Astrocyte of the spinal cord (primary cell): ENCODE measurements around the gene MAPK13.

Experiments used
- DNase-seq: peaks from one replicate; pipeline ENCODE4 v3.0.0; 2011; ENCODE audit warnings: low read depth, low spot score
- H3K4me3 ChIP-seq: 2 replicates; pipeline ENCODE4 v1.5.1; 2011; ENCODE audit warnings: low read depth, mild to moderate bottlenecking, low read length, moderate library complexity
- in situ Hi-C: cut with HindIII; loops from 2 replicates; pipeline ENCODE4 v1.10.0; 2017; ENCODE audit warnings: low sequenced_read_pairs
- TF ChIP-seq, protein P1 (sequence below): IDR thresholded peaks from 2 replicates; pipeline ENCODE4 v1.5.1; 2012; ENCODE audit warnings: low read depth, mild to moderate bottlenecking, low read length, inconsistent platforms

MAPK13 gene

DNA sequence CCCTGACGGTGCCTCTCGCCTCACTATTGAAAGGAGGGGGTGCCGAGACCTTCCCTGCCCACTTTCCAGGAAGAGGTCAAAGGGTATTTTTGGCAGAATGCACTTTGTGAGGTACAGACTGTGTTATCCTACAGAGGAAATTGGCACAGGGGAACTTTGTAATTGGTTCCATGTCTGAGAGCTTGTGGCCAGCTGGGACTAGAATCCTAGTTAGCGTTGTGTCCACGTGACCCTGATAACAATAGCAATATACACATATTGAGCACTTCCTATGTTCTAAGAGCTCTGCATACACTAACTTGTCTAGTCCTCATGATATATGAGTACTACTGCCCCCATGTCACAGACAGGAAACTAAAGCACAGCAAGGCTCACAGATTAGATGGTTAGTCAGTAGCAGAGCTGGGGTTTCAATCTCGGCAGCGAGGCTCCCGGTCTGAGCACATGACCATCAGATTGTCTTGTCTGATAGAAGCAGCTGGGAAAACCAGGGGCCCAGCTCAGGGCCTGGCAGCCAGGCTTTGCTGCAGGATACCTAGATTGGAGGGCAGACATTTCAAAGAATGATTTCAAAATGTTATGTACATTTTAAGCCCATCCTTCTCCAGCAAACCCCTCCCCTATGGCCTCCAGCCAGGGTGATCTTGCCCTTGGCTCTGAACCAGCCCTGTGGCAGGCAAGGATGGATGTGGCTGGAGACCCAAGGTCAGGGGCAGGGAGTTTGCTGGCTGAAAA, 1.4 kb downstream of the MAPK13 start:
- DNase-seq: peak; percentile 41
- TF ChIP-seq, protein P1, sequence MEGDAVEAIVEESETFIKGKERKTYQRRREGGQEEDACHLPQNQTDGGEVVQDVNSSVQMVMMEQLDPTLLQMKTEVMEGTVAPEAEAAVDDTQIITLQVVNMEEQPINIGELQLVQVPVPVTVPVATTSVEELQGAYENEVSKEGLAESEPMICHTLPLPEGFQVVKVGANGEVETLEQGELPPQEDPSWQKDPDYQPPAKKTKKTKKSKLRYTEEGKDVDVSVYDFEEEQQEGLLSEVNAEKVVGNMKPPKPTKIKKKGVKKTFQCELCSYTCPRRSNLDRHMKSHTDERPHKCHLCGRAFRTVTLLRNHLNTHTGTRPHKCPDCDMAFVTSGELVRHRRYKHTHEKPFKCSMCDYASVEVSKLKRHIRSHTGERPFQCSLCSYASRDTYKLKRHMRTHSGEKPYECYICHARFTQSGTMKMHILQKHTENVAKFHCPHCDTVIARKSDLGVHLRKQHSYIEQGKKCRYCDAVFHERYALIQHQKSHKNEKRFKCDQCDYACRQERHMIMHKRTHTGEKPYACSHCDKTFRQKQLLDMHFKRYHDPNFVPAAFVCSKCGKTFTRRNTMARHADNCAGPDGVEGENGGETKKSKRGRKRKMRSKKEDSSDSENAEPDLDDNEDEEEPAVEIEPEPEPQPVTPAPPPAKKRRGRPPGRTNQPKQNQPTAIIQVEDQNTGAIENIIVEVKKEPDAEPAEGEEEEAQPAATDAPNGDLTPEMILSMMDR: no peak
- in situ Hi-C loops: no loop called here
- H3K4me3 ChIP-seq: no peak overlapping the region

DNA sequence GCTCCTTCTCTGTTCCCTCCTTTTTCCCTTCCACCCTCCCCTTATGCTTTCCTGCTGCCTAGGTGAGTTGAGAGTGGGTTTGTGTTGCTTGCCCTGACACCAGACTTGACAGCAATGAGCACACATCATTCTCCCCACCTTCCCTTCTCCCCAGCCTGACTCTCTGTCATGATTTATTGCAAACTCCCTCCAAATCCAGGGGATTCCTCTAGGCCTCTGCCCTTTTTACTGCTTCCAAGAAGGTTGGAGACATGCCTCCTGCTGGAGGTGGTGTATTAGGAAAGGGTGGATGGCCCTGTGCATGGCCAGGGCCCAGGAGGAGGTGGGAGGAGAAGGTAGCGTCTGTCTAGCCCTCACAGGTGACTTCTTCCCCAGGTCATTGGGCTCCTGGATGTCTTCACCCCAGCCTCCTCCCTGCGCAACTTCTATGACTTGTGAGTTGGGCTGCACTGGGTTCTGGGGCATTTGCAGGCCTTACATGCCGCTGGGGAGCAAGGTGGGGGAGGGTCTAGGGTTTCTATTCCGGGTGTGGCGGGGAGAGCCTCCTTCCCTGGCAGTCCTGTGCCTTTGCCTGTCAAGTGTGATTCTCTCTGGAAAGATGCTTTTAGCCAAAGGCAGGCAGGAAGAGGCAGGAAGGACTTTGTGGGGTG, 2.1 kb downstream of the MAPK13 start:
- no peak for DNase-seq
- TF ChIP-seq, protein P1: no peak
- H3K4me3 ChIP-seq: no peak overlapping the region
- in situ Hi-C loops: no loop called here

DNA sequence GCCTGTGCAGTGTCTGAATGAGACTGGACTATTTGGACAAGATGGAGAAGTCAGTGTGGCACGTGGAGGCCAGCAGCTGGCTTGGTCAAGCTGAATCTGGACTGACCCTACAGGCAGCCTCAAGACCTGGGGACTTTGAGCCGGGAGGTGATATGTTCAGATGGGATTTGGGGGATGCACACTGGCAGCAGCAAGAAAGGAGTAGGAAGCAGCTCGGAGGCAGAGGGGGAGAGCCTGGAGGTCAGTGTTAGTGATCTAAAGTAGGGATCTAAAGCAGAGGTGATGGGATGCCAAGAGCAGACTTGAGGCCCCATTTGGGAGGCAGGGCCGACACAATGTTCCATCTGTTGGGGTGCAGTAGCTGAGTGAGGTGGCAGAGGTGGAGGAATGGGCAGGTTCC, 2.8 kb downstream of the MAPK13 start:
- no peak for DNase-seq
- in situ Hi-C loops: no loop called here
- H3K4me3 ChIP-seq: no peak overlapping the region
- TF ChIP-seq, protein P1: no peak

DNA sequence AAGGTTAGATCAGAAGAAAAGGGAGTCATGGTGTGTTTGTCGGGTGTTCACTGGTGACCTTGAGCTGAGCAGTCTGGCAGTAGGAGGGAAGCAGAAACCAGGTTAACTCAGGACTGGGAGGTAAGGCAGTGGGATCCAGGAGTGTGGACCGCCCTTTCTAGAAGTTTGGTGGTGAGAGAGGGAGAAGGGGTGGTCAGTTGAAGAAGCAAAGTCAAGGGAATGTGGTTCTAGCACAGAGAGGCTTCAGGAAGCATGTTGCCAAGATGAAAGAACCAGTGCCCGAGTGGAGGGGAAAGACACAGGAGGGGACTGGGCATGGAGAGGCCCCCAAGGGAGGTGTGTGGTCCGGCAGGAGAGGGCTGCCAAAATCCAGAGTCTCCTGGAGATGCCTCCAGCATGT, 3.6 kb downstream of the MAPK13 start:
- in situ Hi-C loops: no loop called here
- no peak for DNase-seq
- TF ChIP-seq, protein P1: no peak
- no peak overlapping the region for H3K4me3 ChIP-seq

DNA sequence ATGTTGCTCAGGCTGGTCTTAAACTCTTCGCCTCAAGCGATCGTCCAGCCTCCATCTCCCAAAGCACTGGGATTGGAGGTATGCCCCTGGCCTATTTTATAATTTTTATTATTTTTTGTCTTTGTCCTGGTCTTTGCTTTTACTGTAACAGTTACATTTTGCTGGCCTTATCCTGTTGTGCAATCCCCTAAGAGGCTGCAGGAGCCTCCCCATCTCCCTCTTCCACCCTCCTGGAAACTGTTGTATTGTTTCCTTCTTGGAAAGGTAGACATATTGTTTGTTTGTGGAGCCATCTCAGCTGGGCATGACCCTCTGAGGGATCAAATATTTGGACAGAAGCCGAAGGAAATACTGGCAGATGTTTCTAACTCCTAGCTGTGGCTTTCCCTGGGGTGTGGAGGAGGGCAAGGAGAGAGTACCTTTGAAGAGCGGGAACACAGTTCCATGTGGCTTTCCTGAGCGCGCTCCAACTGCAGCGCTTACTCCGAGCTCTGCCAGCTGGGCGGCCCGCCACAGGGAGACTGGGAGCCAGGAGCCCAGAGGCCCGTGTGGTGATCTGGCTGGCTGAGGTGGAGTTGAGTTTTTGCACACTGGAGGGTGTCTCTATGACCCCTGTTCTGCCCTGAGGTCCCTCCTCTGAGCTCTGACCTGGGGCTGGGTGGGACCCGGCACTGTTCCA, 4.9 kb downstream of the MAPK13 start:
- TF ChIP-seq, protein P1: no peak
- in situ Hi-C loops: no loop called here
- no peak overlapping the region for H3K4me3 ChIP-seq
- no peak for DNase-seq

DNA sequence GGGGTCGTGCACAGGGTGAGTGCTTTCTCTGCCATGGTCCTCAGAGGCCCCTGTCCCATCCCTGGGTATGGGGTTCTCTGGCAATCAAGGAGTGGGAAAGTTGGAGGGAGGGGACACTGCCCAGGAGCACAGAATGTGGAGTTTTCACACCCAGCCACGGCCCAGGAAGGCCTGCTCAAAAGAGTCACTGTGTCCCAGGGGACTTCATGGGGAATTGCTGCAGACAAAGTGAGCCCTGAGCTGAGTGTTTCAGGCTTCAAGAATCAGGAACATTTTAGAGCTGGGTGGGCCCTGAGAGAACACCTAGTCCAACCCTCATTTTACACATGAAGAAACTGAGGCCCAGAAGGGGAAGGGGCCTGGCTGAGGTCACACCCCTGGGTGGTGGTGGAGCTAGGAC, 5.7 kb downstream of the MAPK13 start:
- H3K4me3 ChIP-seq: no peak overlapping the region
- TF ChIP-seq, protein P1: no peak
- in situ Hi-C loops: no loop called here
- DNase-seq: no peak
